SJSA1 (cell line): ENCODE results near the gene TTYH3. TPM values are rescaled to one million over a fixed set of nuclear protein-coding genes. Genes with fewer than 3 reads are reported as not detected.

Experiments
- DNase-seq, 2 experiments: peaks; one replicate each; pipeline ENCODE4 v3.0.0-alpha.2; 2015 to 2020; ENCODE audit warnings: low spot score in 2 of 2, low read depth in 1 of 2
- H3K27ac ChIP-seq: fragments of 250-450 bp; sonication (Bioruptor Pico); 2 replicates; pipeline ENCODE4 v1.5.1; 2020; ENCODE audit warnings: mild to moderate bottlenecking, moderate library complexity
- H3K27me3 ChIP-seq: fragments of 250-450 bp; sonication (Bioruptor Pico); replicated peaks from 2 replicates; pipeline ENCODE4 v1.5.1; 2020; ENCODE audit warnings: mild to moderate bottlenecking, moderate library complexity
- H3K36me3 ChIP-seq: fragments of 250-450 bp; sonication (Bioruptor Pico); 2 replicates; pipeline ENCODE4 v1.5.1; 2020; ENCODE audit warnings: mild to moderate bottlenecking
- H3K4me1 ChIP-seq: fragments of 250-450 bp; sonication (Bioruptor Pico); replicated peaks from 2 replicates; pipeline ENCODE4 v1.6.1; 2021; ENCODE audit warnings: mild to moderate bottlenecking
- H3K4me3 ChIP-seq: fragments of 250-450 bp; sonication (Bioruptor Pico); 2 replicates; pipeline ENCODE4 v1.5.1; 2020; ENCODE audit warnings: mild to moderate bottlenecking
- H3K9me3 ChIP-seq: fragments of 250-450 bp; sonication (Bioruptor Pico); replicated peaks from 2 replicates; pipeline ENCODE4 v1.5.1; 2020; ENCODE audit warnings: mild to moderate bottlenecking
- total RNA-seq: library from RNA; depleted of rRNA; stranded (reverse); fragments of >200 nt; shearing (Covaris generic); gene quantifications from 2 replicates; pipeline ENCODE4 v1.2.3, GENCODE V29; 2014

TTYH3 gene
- total RNA-seq, 1 experiment from 2014 or later: 24.3 TPM

DNA sequence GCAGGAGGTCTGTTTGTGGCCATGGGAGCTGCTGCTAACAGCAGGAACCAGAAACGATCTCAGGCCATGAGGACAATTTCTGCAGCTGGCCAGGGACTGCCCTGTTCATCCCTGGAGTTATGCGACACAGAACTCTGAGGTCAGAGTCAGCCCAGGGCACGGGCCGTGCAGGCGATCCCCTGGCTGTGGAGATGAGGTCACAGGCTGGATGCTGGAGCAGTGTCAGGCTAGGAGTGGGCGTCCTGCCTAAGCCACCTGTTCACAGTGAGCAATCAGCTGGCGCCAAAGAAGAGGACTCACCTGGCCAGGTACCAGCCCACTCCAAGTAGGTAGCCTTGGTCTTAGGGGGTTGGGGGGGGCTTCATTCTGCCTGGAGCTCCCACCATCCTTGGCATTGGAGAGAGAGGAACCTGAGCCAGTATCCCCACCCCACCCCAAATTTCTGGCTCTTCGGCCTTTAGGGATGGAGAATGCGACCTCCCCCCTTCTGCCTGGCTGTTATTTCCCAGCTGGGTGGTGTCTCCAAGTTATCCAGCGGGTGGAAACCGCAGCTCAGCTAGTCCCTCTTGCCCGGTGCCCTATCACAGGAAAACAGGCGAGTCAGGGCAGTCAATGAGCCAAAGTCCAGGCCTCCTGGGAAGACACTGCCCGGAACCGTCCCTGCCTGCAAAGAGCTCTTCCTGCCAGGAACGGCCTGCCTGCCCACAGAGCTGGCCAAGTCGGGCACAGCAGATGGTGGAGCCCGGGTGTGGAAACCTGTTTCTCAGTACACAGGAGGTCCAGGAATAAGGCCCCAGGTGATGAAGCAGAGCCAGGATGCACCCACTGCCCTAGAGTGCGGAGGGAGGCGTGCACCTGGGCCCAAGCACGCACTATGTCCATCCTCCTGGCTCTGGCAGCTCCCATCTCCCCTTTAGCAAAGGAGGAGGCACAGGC is 1.8 kb upstream of the TTYH3 start:
- H3K9me3 ChIP-seq: no peaks in the 10 kb centered on the region
- H3K4me1 ChIP-seq: peaks cover 47% of the 10 kb centered on the region
- H3K36me3 ChIP-seq: peaks cover 10% of the 10 kb centered on the region
- H3K27me3 ChIP-seq: no peaks in the 10 kb centered on the region
- no peak overlapping the region for H3K27ac ChIP-seq
- DNase-seq: no peak
- no peak overlapping the region for H3K4me3 ChIP-seq

DNA sequence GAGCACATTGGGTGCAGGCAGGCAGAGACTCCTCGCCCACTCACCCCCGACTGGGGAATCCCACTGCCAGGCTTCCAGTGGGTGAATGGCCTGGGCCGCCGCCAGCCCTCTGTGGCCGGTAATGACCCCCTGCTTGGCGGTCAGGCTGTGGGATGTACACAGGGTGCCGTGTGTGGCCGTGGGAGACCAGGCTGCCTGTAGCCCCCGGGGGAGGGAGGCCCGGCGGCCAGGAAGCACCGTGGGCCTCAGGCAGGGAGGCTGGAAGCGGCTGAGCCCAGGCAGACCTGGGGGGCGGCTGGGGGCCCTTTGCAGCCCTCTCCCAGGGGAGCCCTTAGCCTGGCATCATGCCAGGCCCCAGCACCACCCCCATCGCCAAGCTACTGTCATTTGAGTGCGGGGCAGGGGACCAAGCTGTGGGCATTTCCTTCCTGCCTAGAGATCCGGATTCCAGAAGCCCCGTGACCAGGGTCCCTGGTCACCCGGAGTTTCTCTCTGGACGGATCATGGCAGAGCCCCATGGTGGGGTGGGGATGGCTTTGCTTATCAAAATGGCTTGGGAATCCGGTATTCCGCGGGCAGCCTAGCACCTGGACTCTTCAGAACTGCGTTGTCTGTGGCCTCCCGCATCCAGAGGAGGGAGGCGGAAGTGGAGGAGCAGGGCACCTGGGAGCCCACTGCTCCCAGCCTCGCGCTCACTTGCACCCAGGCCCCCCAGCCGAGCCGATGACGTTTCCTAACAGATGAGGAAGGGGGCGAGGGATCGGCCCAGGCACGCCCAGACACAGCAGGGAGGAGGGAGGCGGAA is 1.1 kb downstream of the TTYH3 start:
- Histone ChIP-seq H3K4me1 (peaks cover 64% of the 10 kb centered on the region), H3K9me3 (no peaks in the 10 kb centered on the region), H3K27me3 (no peaks in the 10 kb centered on the region), H3K27ac (peak overlapping the region; percentile 39), H3K4me3 (peak overlapping the region; percentile 89), H3K36me3 (peaks cover 38% of the 10 kb centered on the region)
- peak; percentile 76 for DNase-seq

DNA sequence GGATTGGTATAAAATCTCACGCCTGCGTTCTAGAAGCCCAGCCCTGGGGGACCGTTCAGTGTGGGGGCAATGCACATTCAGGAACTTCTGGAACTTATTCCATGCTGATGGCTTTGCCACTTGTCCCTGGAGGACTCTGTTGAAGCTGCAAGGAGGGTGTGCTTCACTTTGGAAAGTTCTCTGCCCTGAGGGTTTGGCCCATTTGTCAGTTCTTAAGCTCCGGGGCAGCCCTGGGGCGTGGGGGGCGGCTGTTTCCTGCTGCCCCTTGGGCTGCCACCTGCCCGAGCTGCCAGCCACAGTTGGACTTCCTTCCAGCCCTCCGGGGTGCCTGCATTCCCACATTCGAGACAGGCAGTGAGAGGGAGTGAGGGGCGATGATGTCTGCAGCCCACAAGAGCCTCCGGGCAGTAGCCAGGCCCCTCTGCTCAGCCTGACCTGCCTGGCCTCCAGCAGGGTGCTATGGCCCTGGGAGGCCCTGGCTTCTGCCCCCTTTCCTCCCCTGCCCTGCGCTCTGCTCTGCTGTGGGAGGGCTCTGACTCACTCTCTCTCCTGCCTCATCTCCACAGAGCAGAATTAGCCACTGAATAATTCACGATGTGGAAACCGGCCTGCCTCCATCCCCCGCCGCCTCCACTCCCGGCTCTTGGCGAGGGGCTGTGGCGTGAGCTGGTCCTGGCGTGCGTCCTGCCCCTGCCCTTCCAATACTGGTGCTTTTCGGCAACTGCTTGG is 1.9 kb downstream of the TTYH3 start:
- peaks cover 42% of the 10 kb centered on the region for H3K36me3 ChIP-seq
- H3K27ac ChIP-seq: peak overlapping the region; percentile 39
- DNase-seq: peak; percentile 83 to 86
- no peaks in the 10 kb centered on the region for H3K9me3 ChIP-seq
- no peaks in the 10 kb centered on the region for H3K27me3 ChIP-seq
- H3K4me1 ChIP-seq: peaks cover 71% of the 10 kb centered on the region
- peak overlapping the region; percentile 89 for H3K4me3 ChIP-seq

DNA sequence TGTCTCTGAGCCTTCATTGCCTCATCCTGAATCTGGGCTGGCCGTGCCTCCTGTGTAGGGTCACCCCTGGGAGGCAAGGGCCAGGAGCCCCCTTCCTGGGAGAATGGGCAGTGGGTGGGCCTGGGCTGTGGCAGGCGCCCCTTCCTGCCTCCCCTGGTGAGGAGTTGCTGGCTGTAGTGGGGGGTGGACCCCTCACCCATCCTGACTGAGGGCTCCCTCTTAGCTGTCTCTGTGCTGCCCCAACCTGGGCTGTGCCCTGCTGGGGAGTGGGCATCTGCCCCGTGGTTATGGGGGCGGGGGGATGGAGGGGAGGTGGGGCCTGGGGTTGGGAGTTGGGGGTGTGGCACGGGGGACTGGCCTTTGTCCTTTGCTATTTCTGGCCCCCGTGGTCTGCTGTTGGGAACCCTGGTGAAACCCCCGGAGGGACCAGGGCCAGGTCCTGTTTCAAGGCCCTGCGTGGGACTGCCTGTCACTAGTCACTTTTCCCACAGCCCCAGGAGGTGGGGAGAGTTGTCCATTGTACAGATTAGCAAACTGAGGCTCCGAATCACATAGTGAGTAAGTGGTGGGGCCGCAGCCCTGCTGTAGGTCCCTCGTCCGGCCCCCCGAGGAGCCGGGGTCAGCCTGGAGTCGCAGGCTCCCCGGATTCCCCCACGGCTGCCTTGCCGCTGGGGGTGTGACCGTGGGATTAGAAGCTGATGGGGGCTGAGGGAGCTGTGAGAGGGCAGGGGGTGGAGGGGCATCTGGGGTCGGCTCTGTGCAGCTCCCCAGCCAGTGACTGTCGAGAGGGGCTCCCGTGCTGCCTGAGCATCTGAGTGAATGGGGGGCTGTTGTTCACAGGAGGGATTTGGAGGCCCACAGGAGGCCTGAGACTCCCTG is 2.7 kb downstream of the TTYH3 start:
- Histone ChIP-seq H3K36me3 (peaks cover 50% of the 10 kb centered on the region), H3K27ac (peak overlapping the region; percentile 39), H3K4me1 (peaks cover 79% of the 10 kb centered on the region), H3K9me3 (no peaks in the 10 kb centered on the region), H3K27me3 (no peaks in the 10 kb centered on the region), H3K4me3 (peak overlapping the region; percentile 89)
- no peak for DNase-seq

DNA sequence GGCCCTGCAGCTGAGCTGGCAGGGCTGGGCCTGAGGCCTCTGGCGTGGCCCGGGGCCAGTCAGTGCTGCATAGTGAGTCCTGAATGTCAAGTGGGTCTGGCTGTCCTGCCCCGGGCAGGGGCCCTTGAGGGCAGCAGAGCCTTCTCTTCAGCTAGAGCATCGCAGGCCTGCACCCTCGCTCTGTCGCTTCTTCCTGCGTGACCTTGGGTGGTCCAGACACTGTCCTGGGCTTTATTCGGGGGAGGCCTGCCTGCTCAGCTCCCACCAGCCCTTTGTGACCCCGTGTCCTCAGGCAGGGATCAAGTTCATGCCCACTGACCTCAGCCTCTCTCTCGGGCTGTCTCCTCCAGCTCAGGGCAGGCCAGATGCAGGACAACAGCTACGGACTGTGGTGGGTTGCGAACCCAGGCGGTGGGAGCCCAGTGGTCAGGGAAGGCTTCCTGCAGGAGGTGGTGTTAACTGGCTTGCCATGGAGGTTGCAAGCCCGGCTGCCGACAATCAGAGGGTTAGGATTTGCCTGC is 3.4 kb downstream of the TTYH3 start:
- no peak overlapping the region for H3K27ac ChIP-seq
- peaks cover 57% of the 10 kb centered on the region for H3K36me3 ChIP-seq
- no peaks in the 10 kb centered on the region for H3K27me3 ChIP-seq
- no peak overlapping the region for H3K4me3 ChIP-seq
- DNase-seq: no peak
- H3K4me1 ChIP-seq: peaks cover 85% of the 10 kb centered on the region
- H3K9me3 ChIP-seq: no peaks in the 10 kb centered on the region

DNA sequence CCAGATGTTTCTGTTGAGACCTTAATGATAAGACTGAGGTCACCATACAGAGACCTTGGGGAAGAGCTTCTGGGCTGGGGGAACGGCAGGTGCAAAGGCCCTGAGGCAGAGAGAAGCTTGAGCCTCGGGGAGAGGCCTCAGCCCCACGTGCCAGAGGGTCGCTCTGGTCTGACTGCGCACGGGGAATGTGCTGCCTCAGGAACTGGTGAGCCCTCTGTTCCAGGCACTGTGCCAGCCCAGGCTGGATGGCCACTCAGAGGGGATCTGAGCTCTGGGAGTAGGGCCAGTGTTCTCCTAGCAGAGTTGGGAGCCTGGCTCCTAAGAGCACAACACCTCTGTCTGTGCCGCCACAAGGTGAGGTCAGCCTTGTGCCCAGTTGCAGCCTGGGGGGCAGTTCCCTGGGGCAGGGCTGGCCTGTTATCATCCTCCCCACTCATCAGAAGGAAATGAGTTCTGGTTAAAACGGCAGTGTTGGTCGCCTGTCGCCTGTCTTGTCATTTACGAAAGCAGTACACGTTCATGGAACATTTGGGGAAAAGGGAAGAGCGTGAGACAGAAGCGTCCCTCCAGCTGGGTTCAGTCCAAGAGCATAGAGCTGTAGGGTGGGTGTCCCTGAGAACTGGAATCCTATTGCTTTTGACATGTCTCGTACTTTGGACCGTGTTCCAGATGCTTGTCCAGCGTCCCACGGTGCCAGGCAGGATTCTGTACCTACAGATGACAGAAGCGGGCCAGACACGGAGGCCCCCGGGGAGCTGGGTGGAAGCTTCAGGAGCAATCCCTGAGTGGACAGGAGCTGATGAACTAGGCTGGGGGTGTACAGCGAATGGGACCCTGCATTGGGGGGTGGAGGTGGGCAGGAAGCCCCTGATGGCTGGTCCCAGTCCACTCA is 4.3 kb downstream of the TTYH3 start:
- no peak overlapping the region for H3K27ac ChIP-seq
- no peak overlapping the region for H3K4me3 ChIP-seq
- H3K27me3 ChIP-seq: no peaks in the 10 kb centered on the region
- no peak for DNase-seq
- H3K4me1 ChIP-seq: peaks cover 93% of the 10 kb centered on the region
- no peaks in the 10 kb centered on the region for H3K9me3 ChIP-seq
- peaks cover 64% of the 10 kb centered on the region for H3K36me3 ChIP-seq

DNA sequence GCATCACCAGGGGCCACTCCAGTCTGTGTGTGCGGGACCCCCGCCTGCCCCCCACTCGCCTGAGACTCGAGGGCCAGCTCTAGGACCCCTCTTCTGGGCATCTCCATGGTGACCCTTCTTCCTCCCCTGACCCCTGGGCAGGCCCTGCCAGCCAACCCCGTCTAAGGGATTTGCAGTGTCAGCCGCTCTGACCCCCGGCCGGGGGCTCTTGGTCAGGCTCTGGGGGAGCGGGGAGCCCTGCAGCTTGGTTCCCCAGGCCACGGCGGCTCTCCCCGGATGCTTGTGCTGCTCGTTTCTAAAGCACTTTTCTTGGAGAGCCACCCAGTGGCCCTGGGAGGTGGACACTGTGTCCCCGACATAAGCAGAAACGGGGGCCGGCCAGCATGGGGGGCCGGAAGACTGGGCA is 5.3 kb downstream of the TTYH3 start:
- H3K36me3 ChIP-seq: peaks cover 64% of the 10 kb centered on the region
- H3K4me1 ChIP-seq: peaks cover 97% of the 10 kb centered on the region
- DNase-seq: no peak
- no peaks in the 10 kb centered on the region for H3K27me3 ChIP-seq
- H3K4me3 ChIP-seq: no peak overlapping the region
- no peaks in the 10 kb centered on the region for H3K9me3 ChIP-seq
- peak overlapping the region; percentile 78; the same call in 1 of the 2 replicates for H3K27ac ChIP-seq

DNA sequence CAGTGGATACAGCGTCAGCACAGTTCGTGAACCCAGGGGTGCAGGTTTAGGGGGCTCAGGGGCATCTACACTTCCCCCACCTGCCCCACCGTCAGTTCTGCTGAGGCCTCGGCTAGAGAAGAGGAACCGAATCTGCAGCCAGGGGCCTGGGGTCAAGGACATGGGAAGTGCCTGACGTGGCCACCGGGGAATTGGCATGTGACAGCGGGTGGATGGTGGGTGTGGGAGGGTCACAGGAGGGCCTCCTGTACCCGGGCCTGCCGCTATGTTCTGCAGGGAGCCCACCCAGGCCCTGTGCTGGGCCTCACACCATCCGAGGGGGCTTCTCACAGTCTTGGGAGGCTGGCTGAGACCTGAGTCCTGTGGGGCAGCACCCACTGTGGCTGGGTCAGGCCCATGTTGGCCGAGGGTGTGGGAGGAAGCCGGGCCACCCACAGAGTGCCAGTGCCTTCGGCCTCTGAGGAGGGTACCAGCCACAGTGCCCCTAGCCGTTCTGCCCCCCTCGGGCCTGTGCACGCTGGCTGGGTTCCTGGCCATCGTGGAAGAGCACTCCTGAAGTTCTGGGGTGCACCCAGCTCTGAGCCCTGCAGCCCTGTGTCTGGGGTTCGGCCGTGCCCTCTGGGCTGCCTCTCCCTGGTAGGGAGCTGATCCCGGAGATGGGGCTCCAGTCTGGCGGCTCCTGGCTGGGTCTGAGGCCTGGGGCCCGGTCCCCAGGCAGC is 5.9 kb downstream of the TTYH3 start:
- peak in 1 of 2 experiments; percentile 51 for DNase-seq
- H3K9me3 ChIP-seq: no peaks in the 10 kb centered on the region
- H3K36me3 ChIP-seq: peaks cover 61% of the 10 kb centered on the region
- H3K27ac ChIP-seq: peak overlapping the region; percentile 78
- H3K27me3 ChIP-seq: no peaks in the 10 kb centered on the region
- H3K4me3 ChIP-seq: no peak overlapping the region
- peaks cover 94% of the 10 kb centered on the region for H3K4me1 ChIP-seq

DNA sequence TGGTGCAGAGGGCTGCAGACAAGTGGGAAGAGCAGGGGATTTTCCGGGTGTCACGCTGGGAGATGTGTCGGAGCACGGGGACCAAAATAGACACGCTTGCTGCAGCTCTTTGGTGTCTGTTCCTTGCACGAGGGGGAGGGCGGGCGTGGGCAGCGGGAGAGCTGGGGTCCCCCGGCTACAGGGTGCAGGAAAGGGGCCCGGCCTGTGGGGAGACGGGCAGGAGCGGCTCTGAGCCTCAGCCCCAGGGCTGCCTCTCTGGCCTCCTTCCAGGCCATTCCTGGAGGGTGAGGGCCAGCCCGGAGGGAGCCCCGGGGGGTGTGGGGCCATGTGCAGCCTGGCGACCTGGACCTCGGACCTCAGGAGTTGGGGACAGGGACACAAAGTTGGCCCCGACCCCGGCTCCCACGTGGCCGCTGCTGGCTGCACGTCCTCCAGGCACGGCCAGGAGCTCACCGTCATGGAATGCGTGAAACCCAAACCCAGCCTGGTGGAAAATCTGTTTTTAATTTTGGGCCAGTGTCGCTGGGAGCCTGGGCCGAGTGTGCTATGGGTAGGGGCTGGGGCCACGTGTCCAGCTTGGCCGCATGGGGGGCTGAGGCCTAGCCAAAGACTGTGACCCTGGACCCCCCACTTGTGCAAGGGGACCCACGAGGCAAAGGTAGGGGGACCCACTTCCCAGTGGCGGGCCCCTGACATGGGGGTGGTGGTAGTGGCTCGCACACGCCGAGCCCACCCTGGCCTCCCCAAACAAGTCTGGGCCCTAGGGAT is 6.6 kb downstream of the TTYH3 start:
- Histone ChIP-seq H3K4me1 (peaks cover 86% of the 10 kb centered on the region), H3K27ac (peak overlapping the region; percentile 78), H3K9me3 (no peaks in the 10 kb centered on the region), H3K36me3 (peaks cover 57% of the 10 kb centered on the region), H3K4me3 (no peak overlapping the region), H3K27me3 (no peaks in the 10 kb centered on the region)
- DNase-seq: peak; percentile 68 to 76

DNA sequence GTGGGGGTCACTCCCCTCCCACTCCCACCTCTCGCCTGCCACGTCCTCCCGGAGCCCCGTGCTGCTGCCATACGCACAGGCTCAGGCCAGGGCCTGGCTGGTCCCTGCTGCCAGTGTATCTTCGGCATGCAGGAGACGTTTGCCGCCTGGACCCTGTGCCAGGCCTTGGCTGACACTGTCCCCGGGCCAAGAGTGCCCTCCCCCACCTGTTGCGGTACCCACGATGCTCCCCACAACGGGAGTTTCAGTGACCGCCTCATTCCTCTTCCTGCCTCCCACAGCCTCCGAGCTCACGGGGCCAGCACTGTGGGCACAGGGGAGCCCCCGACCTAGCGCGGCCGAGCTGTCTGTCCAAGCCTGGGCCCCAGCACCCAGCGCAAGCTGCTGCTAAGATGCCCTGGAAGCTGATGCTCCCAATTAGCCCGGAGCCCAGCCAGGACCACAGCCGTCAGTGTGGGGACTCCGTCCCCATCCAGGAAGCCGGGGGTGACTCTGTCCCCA is 7.4 kb downstream of the TTYH3 start:
- DNase-seq: no peak
- Histone ChIP-seq H3K36me3 (peaks cover 54% of the 10 kb centered on the region), H3K27me3 (no peaks in the 10 kb centered on the region), H3K4me3 (no peak overlapping the region), H3K27ac (peak overlapping the region; percentile 78; the same call in 1 of the 2 replicates), H3K4me1 (peaks cover 79% of the 10 kb centered on the region), H3K9me3 (no peaks in the 10 kb centered on the region)
